Activated B cell treated with CpG ODN at 0.5 μM for 24 hours (primary cell): ENCODE results near the gene THOC5. TPM values are rescaled to one million over a fixed set of nuclear protein-coding genes. Genes with fewer than 3 reads are reported as not detected.
A peak's percentile ranks its signal among the peaks of the same experiment; 100 is the strongest.

ENCODE experiments used
- ATAC-seq: fragments of 200-7000 bp; cut with Tn5 transposase; one replicate; pipeline ENCODE4 v1.10.0; 2021; ENCODE audit warnings: low read depth, mild to moderate bottlenecking, moderate library complexity
- CTCF ChIA-PET: fragments of 350-600 bp; sonication (Branson Sonifier 250); formaldehyde crosslinking; loops from one replicate; lab custom pipeline; 2021; ENCODE audit warnings: antibody characterized with exemption; lab: Charles Lee
- POLR2A ChIA-PET: fragments of 350-600 bp; sonication (Branson Sonifier 250); formaldehyde crosslinking; loops from one replicate; lab custom pipeline; 2021; ENCODE audit warnings: antibody characterized with exemption; lab: Charles Lee
- DNase-seq: peaks from one replicate; pipeline ENCODE4 v3.0.0; 2022
- H3K27ac Mint-ChIP-seq: one replicate; pipeline ENCODE4 v1.8.0; 2020; ENCODE audit warnings: mixed read lengths
- H3K27me3 Mint-ChIP-seq: one replicate; pipeline ENCODE4 v1.8.0; 2021; ENCODE audit warnings: mixed read lengths
- H3K36me3 Mint-ChIP-seq: one replicate; pipeline ENCODE4 v1.8.0; 2021; ENCODE audit warnings: low read depth, mixed read lengths
- H3K4me1 Mint-ChIP-seq: one replicate; pipeline ENCODE4 v1.8.0; 2021; ENCODE audit warnings: mixed read lengths
- H3K4me3 Mint-ChIP-seq: one replicate; pipeline ENCODE4 v1.8.0; 2020; ENCODE audit warnings: mild to moderate bottlenecking, mixed read lengths
- H3K9me3 Mint-ChIP-seq: one replicate; pipeline ENCODE4 v1.8.0; 2020; ENCODE audit warnings: mixed read lengths
- intact Hi-C: fragments of 100-400 bp; cut with micrococcal nuclease; formaldehyde crosslinking; loops from one replicate; pipeline ENCODE4 v1.15.1; 2024
- total RNA-seq: library from RNA; stranded (reverse); gene quantifications from 2 replicates; pipeline ENCODE4 v1.2.3, GENCODE V29; 2022
- TF ChIP-seq, protein P1 (sequence below): fragments of 200-600 bp; IDR thresholded peaks from one replicate; pipeline ENCODE4 v1.8.0; 2022; ENCODE audit warnings: antibody characterized with exemption, mild to moderate bottlenecking

The THOC5 gene
- total RNA-seq, 1 donor from 2014 or later, result 44.1 TPM

GRCh38 chr22:29470159-29470855, 83.2 kb downstream of the THOC5 start:
- ChIA-PET CTCF (interaction anchor here (0.7 to 1.4 kb wide), 2 partner anchors 17 to 54 kb away, joined by 3 read pairs; no protein-coding TSS in a partner anchor), POLR2A (interaction anchor here (1.2 kb wide), 1 partner anchor 12 kb away, joined by 3 read pairs; no protein-coding TSS in a partner anchor)
- DNase-seq (peak; percentile 54), ATAC-seq (peak; percentile 69)
- TF ChIP-seq, protein P1, sequence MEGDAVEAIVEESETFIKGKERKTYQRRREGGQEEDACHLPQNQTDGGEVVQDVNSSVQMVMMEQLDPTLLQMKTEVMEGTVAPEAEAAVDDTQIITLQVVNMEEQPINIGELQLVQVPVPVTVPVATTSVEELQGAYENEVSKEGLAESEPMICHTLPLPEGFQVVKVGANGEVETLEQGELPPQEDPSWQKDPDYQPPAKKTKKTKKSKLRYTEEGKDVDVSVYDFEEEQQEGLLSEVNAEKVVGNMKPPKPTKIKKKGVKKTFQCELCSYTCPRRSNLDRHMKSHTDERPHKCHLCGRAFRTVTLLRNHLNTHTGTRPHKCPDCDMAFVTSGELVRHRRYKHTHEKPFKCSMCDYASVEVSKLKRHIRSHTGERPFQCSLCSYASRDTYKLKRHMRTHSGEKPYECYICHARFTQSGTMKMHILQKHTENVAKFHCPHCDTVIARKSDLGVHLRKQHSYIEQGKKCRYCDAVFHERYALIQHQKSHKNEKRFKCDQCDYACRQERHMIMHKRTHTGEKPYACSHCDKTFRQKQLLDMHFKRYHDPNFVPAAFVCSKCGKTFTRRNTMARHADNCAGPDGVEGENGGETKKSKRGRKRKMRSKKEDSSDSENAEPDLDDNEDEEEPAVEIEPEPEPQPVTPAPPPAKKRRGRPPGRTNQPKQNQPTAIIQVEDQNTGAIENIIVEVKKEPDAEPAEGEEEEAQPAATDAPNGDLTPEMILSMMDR, result peak; percentile 36
- H3K4me3 Mint-ChIP-seq, result peak overlapping the region; percentile 56
- peaks cover 14% of the 10 kb centered on the region for H3K4me1 Mint-ChIP-seq
- H3K27me3 Mint-ChIP-seq, result peaks cover 20% of the 10 kb centered on the region
- H3K27ac Mint-ChIP-seq, result no peak overlapping the region
- H3K36me3 Mint-ChIP-seq, result no peaks in the 10 kb centered on the region
- intact Hi-C loops, result loop anchor here (1.0 to 10.0 kb wide), 2 partner anchors 54 to 76 kb away; no protein-coding TSS in a partner anchor
- H3K9me3 Mint-ChIP-seq, result no peaks in the 10 kb centered on the region

DNA sequence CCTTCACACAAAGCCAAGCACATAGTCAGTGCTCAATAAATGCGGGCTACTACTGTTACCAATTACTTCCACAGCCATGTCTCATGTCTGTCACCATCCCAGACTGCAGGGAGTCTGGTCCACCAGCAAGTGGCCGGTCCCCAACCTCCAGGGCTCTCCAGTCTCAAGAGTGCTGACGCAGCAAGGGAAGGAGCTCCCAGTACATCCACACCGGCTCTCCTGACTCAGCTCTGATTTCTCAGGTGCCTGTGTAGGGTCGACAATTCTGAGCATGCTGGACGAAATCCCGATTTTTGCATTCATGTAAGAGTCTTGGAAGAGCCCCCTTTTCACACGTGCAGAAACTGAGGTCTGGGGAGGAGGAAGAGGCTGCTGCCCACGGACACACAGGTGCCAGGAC, 83.8 kb downstream of the THOC5 start:
- intact Hi-C loops, result loop anchor here (1.0 to 10.0 kb wide), 2 partner anchors 55 to 75 kb away; no protein-coding TSS in a partner anchor

GRCh38 chr22:29464581-29464980, 89.0 kb downstream of the THOC5 start:
- Mint-ChIP-seq H3K36me3 (no peaks in the 10 kb centered on the region), H3K27me3 (peaks cover 5% of the 10 kb centered on the region), H3K4me1 (no peaks in the 10 kb centered on the region), H3K27ac (no peak overlapping the region), H3K4me3 (no peak overlapping the region), H3K9me3 (no peaks in the 10 kb centered on the region)
- ATAC-seq (no peak), DNase-seq (no peak)
- ChIA-PET CTCF (no interaction called here), POLR2A (interaction anchor here (0.6 kb wide), 1 partner anchor 16 kb away, joined by 3 read pairs; no protein-coding TSS in a partner anchor)
- intact Hi-C loops, result no loop called here
- TF ChIP-seq, protein P1, result no peak

More for the DNA sequence above, 83.8 kb downstream of the THOC5 start:
- DNase-seq (no peak), ATAC-seq (no peak)
- Mint-ChIP-seq H3K27ac (no peak overlapping the region), H3K4me3 (no peak overlapping the region), H3K36me3 (no peaks in the 10 kb centered on the region), H3K27me3 (peaks cover 20% of the 10 kb centered on the region), H3K9me3 (no peaks in the 10 kb centered on the region), H3K4me1 (peaks cover 11% of the 10 kb centered on the region)
- CTCF ChIA-PET, result no interaction called here
- POLR2A ChIA-PET, result interaction anchor here (0.6 kb wide), 1 partner anchor 1471 kb away, joined by 3 read pairs; no protein-coding TSS in a partner anchor
- TF ChIP-seq, protein P1, result no peak

- POLR2A ChIA-PET, result no interaction called here
- Mint-ChIP-seq H3K4me3 (no peak overlapping the region), H3K9me3 (no peaks in the 10 kb centered on the region), H3K36me3 (no peaks in the 10 kb centered on the region), H3K4me1 (no peaks in the 10 kb centered on the region), H3K27me3 (peaks cover 2% of the 10 kb centered on the region), H3K27ac (no peak overlapping the region)
- CTCF ChIA-PET, result no interaction called here
- DNase-seq, result no peak
- ATAC-seq, result no peak
- intact Hi-C loops, result no loop called here
- TF ChIP-seq, protein P1, result no peak
Measured at GRCh38 chr22:29463629-29464028, 89.9 kb downstream of the THOC5 start.

GRCh38 chr22:29461263-29461662, 92.3 kb downstream of the THOC5 start:
- TF ChIP-seq, protein P1, result no peak
- no peaks in the 10 kb centered on the region for H3K4me1 Mint-ChIP-seq
- no peak overlapping the region for H3K27ac Mint-ChIP-seq
- no peak for DNase-seq
- no peaks in the 10 kb centered on the region for H3K36me3 Mint-ChIP-seq
- peaks cover 1% of the 10 kb centered on the region for H3K27me3 Mint-ChIP-seq
- intact Hi-C loops, result no loop called here
- ATAC-seq, result no peak
- CTCF ChIA-PET, result no interaction called here
- H3K9me3 Mint-ChIP-seq, result no peaks in the 10 kb centered on the region
- POLR2A ChIA-PET, result interaction anchor here (0.7 kb wide), 2 partner anchors 159 to 871 kb away, joined by 4 read pairs; no protein-coding TSS in a partner anchor
- no peak overlapping the region for H3K4me3 Mint-ChIP-seq
